Gastroesophageal sphincter (tissue), 3 donors: ENCODE measurements around the gene MFAP3.

Source experiments
- POLR2A ChIP-seq, 2 donors: fragments of 450-650 bp; IDR thresholded peaks; one replicate each; pipeline ENCODE4 v1.6.1; 2017; ENCODE audit warnings: antibody characterized with exemption in 2 of 2, mild to moderate bottlenecking in 2 of 2, moderate library complexity in 1 of 2
- POLR2AphosphoS5 ChIP-seq: sonication (generic); formaldehyde crosslinking; IDR thresholded peaks from one replicate; pipeline ENCODE4 v1.6.1; 2017; ENCODE audit warnings: antibody characterized with exemption
- TF ChIP-seq, protein P1 (sequence below), 4 experiments: fragments of 200-600 bp in 2 of 4; fragments of 450-650 bp in 2 of 4; sonication (generic) in 1 of 4; IDR thresholded peaks; one replicate each; pipeline ENCODE4 v1.5.1; 2017 to 2019; ENCODE audit warnings: antibody characterized with exemption in 4 of 4, mild to moderate bottlenecking in 2 of 4, moderate library complexity in 2 of 4

DNA sequence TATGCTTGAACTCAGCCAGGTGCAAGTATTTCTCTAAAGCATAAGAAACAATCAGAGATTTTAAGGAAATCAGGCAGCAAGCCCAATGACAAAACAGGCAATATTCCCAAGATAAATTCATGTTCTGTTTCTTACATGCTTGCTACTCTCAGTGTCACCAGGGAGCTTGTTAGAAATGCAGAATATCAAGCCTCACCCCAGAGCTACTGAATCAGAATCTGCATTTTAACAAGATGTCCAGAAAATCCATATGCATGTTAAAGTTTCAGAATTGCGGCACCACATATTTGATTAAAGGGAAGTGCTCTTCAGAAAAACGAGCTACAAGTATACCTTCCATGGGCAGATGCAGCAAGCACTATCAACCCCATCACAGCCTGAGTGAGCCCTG, 54.4 kb downstream of the MFAP3 start:
- TF ChIP-seq, protein P1, sequence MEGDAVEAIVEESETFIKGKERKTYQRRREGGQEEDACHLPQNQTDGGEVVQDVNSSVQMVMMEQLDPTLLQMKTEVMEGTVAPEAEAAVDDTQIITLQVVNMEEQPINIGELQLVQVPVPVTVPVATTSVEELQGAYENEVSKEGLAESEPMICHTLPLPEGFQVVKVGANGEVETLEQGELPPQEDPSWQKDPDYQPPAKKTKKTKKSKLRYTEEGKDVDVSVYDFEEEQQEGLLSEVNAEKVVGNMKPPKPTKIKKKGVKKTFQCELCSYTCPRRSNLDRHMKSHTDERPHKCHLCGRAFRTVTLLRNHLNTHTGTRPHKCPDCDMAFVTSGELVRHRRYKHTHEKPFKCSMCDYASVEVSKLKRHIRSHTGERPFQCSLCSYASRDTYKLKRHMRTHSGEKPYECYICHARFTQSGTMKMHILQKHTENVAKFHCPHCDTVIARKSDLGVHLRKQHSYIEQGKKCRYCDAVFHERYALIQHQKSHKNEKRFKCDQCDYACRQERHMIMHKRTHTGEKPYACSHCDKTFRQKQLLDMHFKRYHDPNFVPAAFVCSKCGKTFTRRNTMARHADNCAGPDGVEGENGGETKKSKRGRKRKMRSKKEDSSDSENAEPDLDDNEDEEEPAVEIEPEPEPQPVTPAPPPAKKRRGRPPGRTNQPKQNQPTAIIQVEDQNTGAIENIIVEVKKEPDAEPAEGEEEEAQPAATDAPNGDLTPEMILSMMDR (IDR thresholded peaks at IDR 0.05), result no peak
- no peak for TF ChIP-seq POLR2A (IDR thresholded peaks at IDR 0.05)
- no peak for TF ChIP-seq POLR2AphosphoS5
